ENCODE results near the gene CBFB. TPM values are rescaled to one million over a fixed set of nuclear protein-coding genes. Genes with fewer than 3 reads are reported as not detected.

The CBFB gene
- total and polyA plus RNA-seq, 2 experiments from 2014 or later: 66.3 to 197 TPM

GRCh38 chr16:67028167-67028695 is 718 bp upstream of the CBFB start:
- Histone ChIP-seq H3K27me3 (no peaks in the 10 kb centered on the region), H3K27ac (peak overlapping the region; percentile 93), H3K4me3 (peak overlapping the region; percentile 41), H3K36me3 (no peaks in the 10 kb centered on the region), H3K9me3 (ENCODE audit: low read depth) (no peaks in the 10 kb centered on the region), H3K4me1 (ENCODE audit: low read depth) (peaks cover 15% of the 10 kb centered on the region)
- DNase-seq (ENCODE audit: low read depth in 1 of 2, low spot score in 1 of 2): no peak
- no peak for TF ChIP-seq CTCF (IDR thresholded peaks at IDR 0.05; ENCODE audit: low read depth, low read length)

- Histone ChIP-seq H3K27ac (peak overlapping the region; percentile 83), H3K4me3 (peak overlapping the region; percentile 93), H3K4me1 (ENCODE audit: low read depth) (peaks cover 15% of the 10 kb centered on the region), H3K36me3 (no peaks in the 10 kb centered on the region), H3K27me3 (no peaks in the 10 kb centered on the region), H3K9me3 (ENCODE audit: low read depth) (no peaks in the 10 kb centered on the region)
- TF ChIP-seq CTCF (IDR thresholded peaks at IDR 0.05; ENCODE audit: low read depth, low read length): no peak
- DNase-seq (ENCODE audit: low read depth in 1 of 2, low spot score in 1 of 2): peak; percentile 51 to 68
Observed at GRCh38 chr16:67029254-67030096, 526 bp downstream of the CBFB start.

- Histone ChIP-seq H3K4me3 (peak overlapping the region; percentile 93), H3K27me3 (no peaks in the 10 kb centered on the region), H3K27ac (no peak overlapping the region), H3K4me1 (ENCODE audit: low read depth) (peaks cover 11% of the 10 kb centered on the region), H3K36me3 (no peaks in the 10 kb centered on the region), H3K9me3 (ENCODE audit: low read depth) (no peaks in the 10 kb centered on the region)
- no peak for TF ChIP-seq CTCF (IDR thresholded peaks at IDR 0.05; ENCODE audit: low read depth, low read length)
- no peak for DNase-seq (ENCODE audit: low read depth in 1 of 2, low spot score in 1 of 2)
Observed at GRCh38 chr16:67030221-67030962, 1.4 kb downstream of the CBFB start.

- Histone ChIP-seq H3K27me3 (no peaks in the 10 kb centered on the region), H3K4me1 (ENCODE audit: low read depth) (peaks cover 5% of the 10 kb centered on the region), H3K9me3 (ENCODE audit: low read depth) (no peaks in the 10 kb centered on the region), H3K4me3 (no peak overlapping the region), H3K36me3 (peaks cover 13% of the 10 kb centered on the region), H3K27ac (no peak overlapping the region)
- DNase-seq (ENCODE audit: low read depth in 1 of 2, low spot score in 1 of 2): peak in 1 of 2 donors; percentile 53
- TF ChIP-seq CTCF (IDR thresholded peaks at IDR 0.05; ENCODE audit: low read depth, low read length): no peak
Observed at GRCh38 chr16:67034487-67034886, 5.5 kb downstream of the CBFB start.

GRCh38 chr16:67035364-67035763 is 6.4 kb downstream of the CBFB start:
- H3K9me3 ChIP-seq (ENCODE audit: low read depth): no peaks in the 10 kb centered on the region
- H3K27me3 ChIP-seq: no peaks in the 10 kb centered on the region
- peaks cover 4% of the 10 kb centered on the region for H3K4me1 ChIP-seq (ENCODE audit: low read depth)
- peaks cover 15% of the 10 kb centered on the region for H3K36me3 ChIP-seq
- TF ChIP-seq CTCF (IDR thresholded peaks at IDR 0.05; ENCODE audit: low read depth, low read length): no peak
- DNase-seq (ENCODE audit: low read depth in 1 of 2, low spot score in 1 of 2): no peak
- no peak overlapping the region for H3K27ac ChIP-seq
- H3K4me3 ChIP-seq: no peak overlapping the region
